T1000 (cell line): Measurements from ENCODE around the gene AQP12B.

Experiments used
- DNase-seq: peaks from one replicate; lab custom pipeline; 2025; ENCODE audit warnings: mixed read lengths; lab: John Stamatoyannopoulos, UW

The AQP12B gene

GRCh38 chr2:240647503-240648154, 35.1 kb downstream of the AQP12B start:
- no peak for DNase-seq

- no peak for DNase-seq
These were observed 35.7 kb downstream of the AQP12B start for GRCh38 chr2:240646900-240647502.

- DNase-seq, result no peak
These were observed 36.3 kb downstream of the AQP12B start for GRCh38 chr2:240646176-240646899.

DNA sequence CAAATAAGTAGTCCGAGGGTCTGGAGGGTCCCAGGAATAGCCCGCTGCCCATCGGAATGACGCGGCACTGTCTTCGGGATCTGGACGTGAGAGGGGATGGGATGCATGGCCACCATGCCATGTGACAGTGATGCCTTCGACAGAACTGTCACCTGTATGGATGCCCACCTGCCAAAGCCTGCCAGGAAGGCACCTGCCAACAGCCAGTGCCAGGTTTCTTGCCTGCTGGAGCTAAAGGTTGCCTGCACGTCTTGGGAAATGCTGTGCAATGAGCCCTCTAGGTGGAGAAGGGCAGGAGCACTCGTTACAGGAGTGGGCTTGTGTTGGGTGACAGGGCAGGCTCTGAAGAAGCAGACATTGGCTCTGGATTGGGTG, 36.9 kb downstream of the AQP12B start:
- DNase-seq, result no peak

DNA sequence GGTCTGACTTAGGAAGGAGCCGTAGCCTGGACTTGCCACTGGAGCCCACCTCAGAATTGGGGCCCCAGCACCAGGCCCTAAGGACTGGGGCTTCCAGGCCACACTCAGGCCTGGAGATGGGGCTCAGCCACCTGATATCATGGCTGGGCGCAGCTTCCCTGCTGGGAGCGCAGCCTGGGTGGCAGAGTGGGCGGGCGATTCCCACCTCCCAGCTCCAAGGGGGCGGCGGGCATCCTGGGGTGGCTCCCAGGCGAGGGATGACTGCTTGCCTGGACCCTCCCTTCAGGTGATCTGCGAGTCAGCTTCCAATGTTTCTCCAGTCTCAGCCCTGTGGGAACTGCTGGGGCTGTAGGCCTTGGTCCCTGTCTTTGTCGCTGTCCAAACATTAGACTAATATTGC, 37.3 kb downstream of the AQP12B start:
- DNase-seq, result no peak

DNA sequence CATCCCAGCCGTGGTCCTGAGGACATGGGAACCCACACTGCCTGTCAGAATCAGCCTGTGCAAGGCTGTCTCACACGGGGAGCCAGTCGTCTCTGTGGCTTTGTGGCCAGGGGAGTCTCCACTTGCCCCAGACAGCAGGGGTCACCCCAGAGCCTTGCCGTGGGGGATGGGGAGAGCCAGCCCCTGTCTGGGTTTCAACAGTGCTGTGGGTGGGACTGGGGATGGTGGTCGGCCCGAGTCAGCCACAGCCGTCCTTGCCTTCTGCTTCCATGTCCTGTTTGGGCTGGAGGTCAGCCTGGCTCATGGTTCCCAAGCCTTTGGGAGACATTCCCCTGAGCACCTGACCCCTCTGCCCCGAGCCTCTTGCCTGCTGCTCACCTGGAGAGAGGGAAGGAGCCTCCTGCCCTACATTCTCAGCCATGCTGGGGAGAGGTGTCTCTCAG, 37.8 kb downstream of the AQP12B start:
- DNase-seq, result no peak

DNA sequence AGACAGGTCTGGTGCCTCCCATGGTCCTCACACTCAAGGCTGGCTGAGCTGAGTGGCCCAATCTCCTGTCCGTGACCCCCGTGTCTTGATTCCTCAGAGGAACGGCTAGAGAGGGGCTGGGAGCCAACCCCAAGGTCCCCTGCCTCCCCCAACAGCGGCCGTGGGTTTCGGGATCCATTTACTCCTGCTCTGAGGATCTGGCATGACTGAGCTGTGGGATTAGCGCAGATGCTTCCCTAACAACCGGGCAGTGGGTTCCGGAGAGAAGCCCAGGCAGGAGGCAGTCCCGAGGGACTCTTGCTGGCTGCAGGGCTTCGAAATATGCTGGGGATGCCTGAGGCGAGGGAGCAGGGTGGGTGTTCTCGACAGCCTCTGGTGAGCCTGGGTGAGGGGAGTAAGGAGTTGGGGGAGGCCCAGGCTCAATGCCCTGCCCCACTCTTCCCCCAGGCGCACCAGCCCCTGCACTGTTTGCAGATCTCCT, 38.5 kb downstream of the AQP12B start:
- DNase-seq, result no peak

- DNase-seq, result no peak
These were observed 38.9 kb downstream of the AQP12B start for GRCh38 chr2:240643811-240644150.

DNA sequence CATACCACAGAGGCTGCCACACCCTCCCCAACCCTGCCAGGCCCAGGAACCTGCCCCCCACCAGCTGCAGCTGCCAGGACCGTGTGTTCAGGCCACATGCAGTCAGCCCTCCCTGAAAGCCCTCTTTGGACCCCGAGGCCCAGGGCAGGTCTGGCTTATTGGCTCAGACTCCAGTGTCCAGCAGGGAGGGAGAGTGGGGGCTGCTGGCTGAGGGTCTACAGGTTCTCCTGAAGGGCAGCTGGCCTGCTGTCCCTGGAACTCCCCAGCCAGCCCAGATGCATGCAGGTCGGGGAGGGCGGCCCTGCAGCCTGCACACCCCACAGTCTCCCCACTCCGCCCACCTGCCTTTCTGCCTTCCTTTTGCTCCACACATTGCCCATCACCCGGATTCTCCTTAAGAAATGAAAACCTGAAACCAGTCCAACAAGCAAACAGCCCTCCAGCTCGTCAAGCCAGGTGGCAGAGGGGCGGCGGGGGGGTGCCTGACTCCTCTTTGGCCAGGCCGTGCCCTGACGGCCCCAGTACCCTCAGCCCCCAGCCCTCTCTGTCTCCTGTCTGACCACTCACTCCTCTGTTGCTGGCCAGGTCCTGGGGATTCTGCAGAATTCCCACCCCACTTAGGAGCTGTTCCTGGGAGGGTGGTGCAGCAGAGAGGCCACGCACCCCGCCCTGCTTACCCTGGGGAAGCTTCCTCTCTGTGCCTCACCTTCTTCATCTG, 39.4 kb downstream of the AQP12B start:
- no peak for DNase-seq

- DNase-seq, result no peak
These were observed 39.9 kb downstream of the AQP12B start for GRCh38 chr2:240642806-240643092.

DNA sequence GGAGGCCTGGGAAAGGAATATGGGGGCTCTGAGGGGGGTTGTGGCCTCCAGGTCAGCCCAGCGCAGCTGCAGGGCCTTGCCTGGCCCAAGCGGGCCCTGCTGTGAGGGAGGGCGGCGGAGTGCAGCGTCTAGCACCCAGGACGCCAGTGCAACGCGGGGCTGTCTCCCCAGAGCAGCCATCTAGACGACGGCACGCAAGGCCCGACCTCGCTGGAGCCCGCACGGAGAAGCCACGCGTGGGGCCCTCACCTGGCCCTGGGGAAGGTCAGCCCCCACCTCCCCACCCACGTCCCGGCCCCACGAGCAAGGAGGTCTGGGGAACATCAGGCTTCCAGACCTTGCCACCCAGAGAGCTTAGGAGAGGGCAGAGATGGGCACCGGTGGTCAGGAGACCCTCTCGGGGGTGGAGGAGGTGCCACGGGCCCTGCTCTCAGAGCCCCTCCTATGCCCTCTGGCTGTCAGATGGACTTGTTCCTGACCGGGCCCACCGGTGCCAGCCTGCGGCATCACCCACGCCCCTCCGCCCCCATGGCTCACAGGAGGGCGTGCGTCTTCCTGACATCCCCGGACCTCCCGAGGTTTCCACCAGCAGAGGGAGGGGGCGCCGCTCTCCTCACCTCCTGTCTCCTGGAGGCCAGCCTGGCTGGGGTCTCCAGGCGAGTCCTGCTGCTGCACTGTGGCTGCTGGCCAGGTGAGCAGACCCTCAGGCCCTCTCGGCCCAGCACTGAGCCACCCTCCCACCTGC, 40.5 kb downstream of the AQP12B start:
- DNase-seq, result no peak

GRCh38 chr2:240640939-240641338, 41.7 kb downstream of the AQP12B start:
- DNase-seq, result no peak

DNA sequence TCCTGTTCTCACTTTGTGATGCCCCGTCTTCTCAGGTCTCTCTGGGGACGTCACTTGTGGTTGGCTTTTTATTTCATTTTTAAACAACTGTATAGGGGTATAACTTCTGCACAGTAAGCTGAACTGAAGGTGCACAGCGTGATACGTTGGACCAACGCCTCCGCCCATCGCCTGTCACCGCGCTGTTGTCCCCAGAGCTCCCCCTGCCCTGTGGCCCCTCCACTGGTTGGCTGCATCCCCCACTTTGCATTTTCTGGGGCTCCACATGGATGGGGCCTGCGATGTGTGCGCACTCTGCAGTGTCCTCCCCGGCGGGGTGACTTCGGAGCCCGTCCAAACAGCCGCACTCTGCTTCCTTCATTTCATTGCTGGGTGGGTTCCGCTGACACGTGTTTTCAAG, 43.1 kb downstream of the AQP12B start:
- no peak for DNase-seq

DNA sequence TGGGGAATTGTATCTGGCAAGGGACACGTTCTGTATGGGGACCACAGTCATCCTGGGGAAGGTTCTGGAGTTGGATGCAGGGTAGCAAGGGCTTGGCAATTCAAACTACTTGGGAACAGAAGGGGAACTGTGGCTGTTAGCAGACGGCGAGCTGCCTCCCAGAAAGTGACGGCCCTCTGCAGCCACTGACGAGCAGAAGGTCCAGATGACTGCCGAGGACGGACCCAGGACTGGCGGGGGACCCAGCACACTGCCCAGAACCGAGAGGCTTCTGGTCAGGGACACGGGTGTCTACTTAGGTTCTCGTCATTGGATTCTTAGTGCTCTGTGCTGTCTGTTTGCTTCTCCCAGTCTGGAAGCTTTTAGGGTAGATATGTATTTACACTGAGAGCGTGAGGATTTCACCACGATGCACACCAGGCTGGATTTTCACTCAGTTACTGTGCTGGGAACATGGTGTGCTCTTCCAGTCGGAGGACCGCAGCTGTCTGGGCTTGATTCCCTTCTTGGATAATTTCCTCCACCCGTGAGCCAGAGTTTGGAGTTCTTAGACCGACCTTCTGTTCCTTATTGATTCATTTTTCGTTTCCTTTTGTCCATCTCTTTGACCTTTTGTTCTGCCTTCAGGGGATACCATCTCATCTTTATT, 44.0 kb downstream of the AQP12B start:
- DNase-seq, result no peak

GRCh38 chr2:240637901-240638345, 44.8 kb downstream of the AQP12B start:
- DNase-seq, result no peak

DNA sequence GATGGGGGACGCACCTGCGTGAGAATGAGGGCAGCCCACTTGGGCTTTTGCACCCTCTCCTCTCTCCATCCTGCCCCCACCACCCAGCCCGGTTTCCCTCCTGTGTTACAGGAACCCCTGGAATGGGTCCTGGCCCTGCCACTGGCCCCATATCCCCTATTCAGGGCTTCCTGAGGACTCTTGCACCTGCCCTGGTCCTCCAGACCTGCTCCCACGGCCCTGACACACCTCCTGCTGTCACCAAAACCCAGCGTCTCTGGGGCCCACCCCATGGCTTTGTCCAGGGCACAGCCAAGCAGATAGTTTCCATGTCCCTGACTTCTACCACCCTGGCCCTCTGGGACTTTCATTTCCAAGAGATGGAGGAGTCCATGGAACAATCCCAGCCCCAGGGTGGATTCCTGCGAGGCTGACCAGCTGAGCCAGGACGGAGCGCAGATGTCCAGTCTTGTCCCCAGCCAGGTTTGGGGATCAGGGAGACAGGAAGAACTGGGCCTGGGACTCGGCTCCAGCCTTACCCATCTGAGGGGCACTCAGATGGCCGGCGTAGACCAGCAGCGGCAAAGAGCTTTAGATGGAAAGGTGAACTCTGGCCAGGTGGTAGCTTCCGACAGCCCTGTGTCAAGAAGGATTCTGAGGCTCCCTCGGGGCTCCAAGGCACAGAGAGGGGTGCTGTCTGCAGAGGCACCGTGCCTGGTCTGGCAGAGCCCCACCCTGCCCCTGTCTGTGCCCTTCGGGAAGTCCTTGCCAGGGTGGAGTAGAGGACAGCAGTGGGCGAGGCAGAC, 45.4 kb downstream of the AQP12B start:
- no peak for DNase-seq

- DNase-seq, result no peak
These were observed 46.0 kb downstream of the AQP12B start for GRCh38 chr2:240636563-240637115.

DNA sequence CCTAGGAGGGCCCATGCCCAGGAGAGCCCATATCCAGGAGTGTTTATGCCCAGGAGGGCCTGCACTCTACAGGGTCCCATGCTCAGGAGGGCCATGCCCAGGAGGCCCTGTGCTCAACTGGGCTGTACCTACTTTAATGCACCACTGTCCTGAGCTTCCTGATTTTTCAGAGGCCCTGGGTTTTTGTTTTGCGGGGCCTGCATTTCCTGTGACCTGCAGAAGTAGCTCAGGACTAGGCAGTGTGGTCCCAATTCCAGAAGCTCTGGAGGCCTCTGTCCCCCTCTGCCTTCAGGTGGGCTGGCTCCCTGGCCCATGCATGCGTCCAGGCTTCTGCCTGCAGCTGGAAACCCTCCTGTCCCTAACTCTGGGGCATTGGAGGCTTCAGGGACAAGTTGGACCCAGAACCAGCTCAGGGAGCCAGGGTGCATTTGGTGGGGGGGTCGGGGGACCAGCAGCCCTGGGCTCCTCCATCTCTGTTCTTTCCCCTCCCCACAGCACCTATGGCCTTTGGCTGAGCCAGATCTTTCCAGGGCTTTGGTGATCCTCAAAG, 46.6 kb downstream of the AQP12B start:
- DNase-seq, result no peak

DNA sequence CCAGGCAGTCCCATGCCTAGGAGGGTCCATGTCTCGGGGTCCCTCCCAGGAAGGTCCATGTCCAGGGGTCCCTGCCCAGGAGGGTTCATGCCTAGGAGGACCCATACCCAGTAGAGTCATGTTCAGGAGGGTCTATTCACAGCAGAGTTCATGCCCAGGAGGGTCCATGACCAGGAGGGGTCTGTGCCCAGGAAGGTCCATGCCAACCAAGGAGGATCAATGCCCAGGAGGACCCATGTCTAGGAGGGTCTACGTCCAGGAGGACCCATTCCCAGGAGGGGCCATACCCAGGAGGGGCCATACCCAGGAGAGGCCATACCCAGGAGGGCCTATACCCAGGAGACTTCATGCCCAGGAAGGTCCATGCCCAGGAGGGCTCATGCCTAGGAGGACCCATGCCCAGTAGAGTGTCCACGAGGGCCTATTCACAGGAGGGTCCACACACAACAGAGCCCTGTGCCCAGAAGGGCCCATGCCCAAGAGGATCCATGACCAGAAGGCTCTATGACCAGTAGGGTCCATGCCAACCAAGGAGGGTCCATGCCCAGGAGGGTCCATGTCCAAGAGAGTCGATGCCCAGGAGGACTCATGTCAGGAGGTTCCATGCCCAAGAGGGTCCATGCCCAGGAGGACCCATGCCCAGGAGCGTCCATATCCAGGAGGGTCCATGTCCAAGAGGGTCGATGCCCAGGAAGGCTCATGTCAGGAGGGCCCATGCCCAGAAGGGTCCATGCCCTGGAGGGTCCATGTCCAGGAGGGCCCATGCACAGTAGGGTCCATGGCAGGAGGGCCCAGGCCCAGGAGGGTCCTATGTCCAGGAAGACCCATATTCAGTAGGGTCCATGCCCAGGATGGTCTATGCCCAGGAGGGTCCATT, 47.3 kb downstream of the AQP12B start:
- no peak for DNase-seq
